HCT116 (cell line): ENCODE measurements around the gene JAG1. TPM values are rescaled to one million over a fixed set of nuclear protein-coding genes. Genes with fewer than 3 reads are reported as not detected.

ENCODE experiments used
- ATAC-seq: fragments of 200-7000 bp; cut with Tn5 transposase; 2 replicates; pipeline ENCODE4 v1.9.1; 2020; ENCODE audit warnings: mild to moderate bottlenecking, moderate library complexity
- Bru-seq: library from RNA; stranded (reverse); fragments of 400-500 nt; gene quantifications from one replicate; lab custom pipeline; 2021; lab: Mats Ljungman, UMichigan
- BruChase-seq, 2 experiments: library from RNA; stranded (reverse); fragments of 400-500 nt; gene quantifications; one replicate each; lab custom pipeline; 2021; lab: Mats Ljungman, UMichigan
- BruUV-seq: library from RNA; stranded (reverse); fragments of 400-500 nt; replicated peaks from 2 replicates; lab custom pipeline; 2021; lab: Mats Ljungman, UMichigan
- CTCF ChIA-PET: fragments of 300-600 bp; sonication (Branson Sonifier 250); formaldehyde crosslinking; loops from one replicate; lab custom pipeline; 2021; ENCODE audit warnings: antibody characterized with exemption; lab: Charles Lee
- POLR2A ChIA-PET: fragments of 300-600, 350-600 bp; sonication (Branson Sonifier 250); formaldehyde crosslinking; loops from one replicate; lab custom pipeline; 2021; ENCODE audit warnings: antibody characterized with exemption; lab: Charles Lee
- RAD21 ChIA-PET, 2 experiments: fragments of 300-600 bp; sonication (Branson Sonifier 250); formaldehyde crosslinking; loops; one replicate each; lab custom pipeline; 2023; ENCODE audit warnings: low total read pairs in 2 of 2; ENCODE audit not compliant: uncharacterized antibody in 2 of 2, unreplicated experiment in 2 of 2, low non-redundant PET in 1 of 2; lab: Charles Lee
- DNase-seq: peaks from one replicate; pipeline ENCODE4 v3.0.0-alpha.2; 2010; ENCODE audit warnings: low read depth, low spot score
- H2AFZ ChIP-seq: fragments of 200-600 bp; shearing (Covaris generic), sonication (generic); 2 replicates; pipeline ENCODE4 v1.6.1; 2017; ENCODE audit warnings: low read depth, mixed run types, mixed read lengths, antibody characterized with exemption, low read length; ENCODE audit not compliant: poor library complexity, severe bottlenecking
- H3K27ac ChIP-seq: 2 replicates; pipeline ENCODE4 v1.5.1; 2012; ENCODE audit warnings: low read depth, low read length
- H3K27me3 ChIP-seq: fragments of 200-600 bp; sonication (generic); 2 replicates; pipeline ENCODE4 v1.6.1; 2016; ENCODE audit warnings: mixed run types, low read length, mixed read lengths; ENCODE audit not compliant: insufficient read depth
- H3K36me3 ChIP-seq, 2 experiments: fragments of 200-500 bp in 1 of 2; fragments of 200-600 bp in 1 of 2; sonication (Bioruptor generic) in 1 of 2; sonication (generic) in 1 of 2; 2 replicates each; pipeline versions ENCODE4 v1.5.1 to v1.6.1; 2014 to 2016; ENCODE audit warnings: low read length in 2 of 2, inconsistent platforms in 1 of 2, mixed read lengths in 1 of 2, mixed run types in 1 of 2; ENCODE audit not compliant: insufficient read depth in 2 of 2, control insufficient read depth in 1 of 2
- H3K4me1 ChIP-seq, 2 experiments: fragments of 200-600 bp in 1 of 2; sonication (generic) in 1 of 2; 2 replicates each; pipeline versions ENCODE4 v1.5.1 to v1.6.1; 2012 to 2017; ENCODE audit warnings: low read length in 2 of 2, inconsistent platforms in 1 of 2, mild to moderate bottlenecking in 1 of 2, mixed read lengths in 1 of 2, mixed run types in 1 of 2, moderate library complexity in 1 of 2; ENCODE audit not compliant: insufficient read depth in 2 of 2, control insufficient read depth in 1 of 2
- H3K4me2 ChIP-seq: fragments of 200-600 bp; sonication (generic); 2 replicates; pipeline ENCODE4 v1.6.1; 2017; ENCODE audit warnings: mixed run types, low read length, mixed read lengths
- H3K4me3 ChIP-seq, 2 experiments: fragments of 200-600 bp in 1 of 2; sonication (generic) in 1 of 2; replicated peaks in 1 of 2; 2 replicates each; pipeline ENCODE4 v1.5.1; 2011 to 2016; ENCODE audit warnings: low read length in 2 of 2, control low read depth in 1 of 2, low read depth in 1 of 2, mild to moderate bottlenecking in 1 of 2, mixed read lengths in 1 of 2, mixed run types in 1 of 2
- H3K79me2 ChIP-seq: fragments of 200-600 bp; sonication (generic); 2 replicates; pipeline ENCODE4 v1.6.1; 2017; ENCODE audit warnings: mild to moderate bottlenecking, mixed run types, low read length, moderate library complexity, mixed read lengths; ENCODE audit not compliant: insufficient read depth
- H3K9ac ChIP-seq: fragments of 200-600 bp; sonication (generic); 2 replicates; pipeline ENCODE4 v1.6.1; 2016; ENCODE audit warnings: low read length, mixed read lengths
- H3K9me2 ChIP-seq: fragments of 200-600 bp; sonication (generic), shearing (Covaris generic); 2 replicates; pipeline ENCODE4 v1.6.1; 2017; ENCODE audit warnings: mixed run types, mild to moderate bottlenecking, moderate library complexity; ENCODE audit not compliant: insufficient read depth
- H3K9me3 ChIP-seq, 2 experiments: fragments of 200-500 bp in 1 of 2; fragments of 200-600 bp in 1 of 2; sonication (Bioruptor generic) in 1 of 2; sonication (generic) in 1 of 2; 2 replicates each; pipeline ENCODE4 v1.6.1; 2014 to 2017; ENCODE audit warnings: low read length in 2 of 2, mixed read lengths in 2 of 2, inconsistent platforms in 1 of 2, low read depth in 1 of 2, mild to moderate bottlenecking in 1 of 2, mixed run types in 1 of 2, moderate library complexity in 1 of 2; ENCODE audit not compliant: control insufficient read depth in 1 of 2, insufficient read depth in 1 of 2
- H4K20me1 ChIP-seq: fragments of 200-600 bp; sonication (generic), shearing (Covaris generic); 2 replicates; pipeline ENCODE4 v1.6.1; 2017; ENCODE audit warnings: mixed run types, mild to moderate bottlenecking, moderate library complexity; ENCODE audit not compliant: insufficient read depth
- CBX3 ChIP-seq: IDR thresholded peaks from 2 replicates; pipeline ENCODE4 v1.6.1; 2012; ENCODE audit warnings: low read depth
- FOSL1 ChIP-seq: IDR thresholded peaks from 2 replicates; pipeline ENCODE4 v1.6.1; 2012; ENCODE audit warnings: low read depth
- MAX ChIP-seq: IDR thresholded peaks from 2 replicates; pipeline ENCODE4 v1.6.1; 2012
- POLR2A ChIP-seq: IDR thresholded peaks from 2 replicates; pipeline ENCODE4 v1.7.0; 2011; ENCODE audit warnings: borderline replicate concordance; ENCODE audit not compliant: insufficient read depth, insufficient read length; ENCODE audit errors: extremely low read depth
- POLR2AphosphoS5 ChIP-seq: IDR thresholded peaks from 2 replicates; pipeline ENCODE4 v1.6.1; 2011; ENCODE audit warnings: mild to moderate bottlenecking, low read depth, low read length, moderate library complexity
- RAD21 ChIP-seq: IDR thresholded peaks from 2 replicates; pipeline ENCODE4 v1.6.1; 2012; ENCODE audit warnings: low read depth, mild to moderate bottlenecking
- SP1 ChIP-seq: IDR thresholded peaks from 2 replicates; pipeline ENCODE4 v1.6.1; 2012; ENCODE audit warnings: low read depth
- TCF7L2 ChIP-seq: IDR thresholded peaks from 2 replicates; pipeline ENCODE4 v1.7.0; 2011; ENCODE audit warnings: borderline replicate concordance, inconsistent platforms; ENCODE audit not compliant: insufficient read depth, insufficient read length; ENCODE audit errors: extremely low read depth
- ZBTB33 ChIP-seq: IDR thresholded peaks from 2 replicates; pipeline ENCODE4 v1.6.1; 2011; ENCODE audit warnings: mild to moderate bottlenecking, low read length, moderate library complexity; ENCODE audit not compliant: insufficient replicate concordance; ENCODE audit errors: extremely low read depth
- ZFX ChIP-seq: fragments of 450-650 bp; IDR thresholded peaks from 2 replicates; pipeline ENCODE4 v1.6.1; 2017
- ZNF274 ChIP-seq: fragments of 200-500 bp; sonication (Bioruptor generic); IDR thresholded peaks from 2 replicates; pipeline ENCODE4 v1.6.1; 2014; ENCODE audit warnings: mild to moderate bottlenecking, low read depth, low read length, inconsistent platforms
- intact Hi-C: fragments of 100-400 bp; cut with micrococcal nuclease; formaldehyde crosslinking; loops from 2 replicates; pipeline ENCODE4 v1.10.0; 2022
- long read RNA-seq: library from polyadenylated mRNA; unstranded; transcript quantifications from one replicate; pipeline ENCODE4 v2.0.0, GENCODE V29; 2021; ENCODE audit not compliant: unreplicated experiment
- polyA plus RNA-seq: library from polyadenylated mRNA; unstranded; fragments of >200 nt; gene quantifications from 2 replicates; pipeline ENCODE4 v1.2.1, GENCODE V29; 2012; ENCODE audit warnings: missing spikeins
- total RNA-seq: library from RNA; stranded (reverse); gene quantifications from one replicate; pipeline ENCODE4 v1.2.1, GENCODE V29; 2021; ENCODE audit not compliant: unreplicated experiment

JAG1 gene
- total RNA-seq (31.9 TPM), Bru-seq, nascent RNA (percentile 78 among the genes with signal in this experiment), BruChase-seq, experiment 1, labeled RNA remaining after a 6-hour chase (percentile 83 among the genes with signal in this experiment), BruChase-seq, experiment 2, labeled RNA remaining after a 2-hour chase (percentile 84 among the genes with signal in this experiment)
- 25.3 and 25.7 TPM in 2 replicates for polyA plus RNA-seq
- long read RNA-seq, full-length matches to known transcripts = 2 of 146 reads
- long read RNA-seq, partial matches to known transcripts = 138 of 146 reads
- long read RNA-seq, other reads (novel, unspliced or antisense) = 6 of 146 reads

GRCh38 chr20:10673842-10674683, at the start of gene JAG1:
Gene JAG1, minus strand, starts transcription at chr20:10673999. Its CDS starts 469 bp downstream, at chr20:10673530.
- Histone ChIP-seq H3K36me3 (peaks cover 0 to 4% of the 10 kb centered on the region in 2 experiments; a peak in 1 of 4 replicates), H3K9me2 (no peaks in the 10 kb centered on the region), H3K4me1 (peaks cover 13 to 26% of the 10 kb centered on the region in 2 experiments), H4K20me1 (no peaks in the 10 kb centered on the region)
- peak; percentile 85 for DNase-seq
- no TSS peak for BruUV-seq
- 0 out of 2 replicates have a peak, but pooled peaks have one; percentile 7 for TF ChIP-seq MAX
- peak; percentile 59 for TF ChIP-seq POLR2A
- no peak for TF ChIP-seq ZNF274
- no peak for TF ChIP-seq ZBTB33
- TF ChIP-seq FOSL1 = no peak
- TF ChIP-seq SP1 = peak; percentile 43
- TF ChIP-seq POLR2AphosphoS5 = peak; percentile 89
- no peak for TF ChIP-seq TCF7L2
- peak; percentile 74 for TF ChIP-seq ZFX
- TF ChIP-seq CBX3 = no peak
- no peak for TF ChIP-seq RAD21
- TF ChIP-seq, all 23 proteins: peak for 5
- ChIA-PET CTCF (interaction anchor here (1.1 to 2.5 kb wide), 5 partner anchors 9 to 870 kb away, joined by 3 to 9 read pairs (median 5); no protein-coding TSS in a partner anchor), POLR2A (interaction anchor here (1.1 to 1.9 kb wide), 4 partner anchors 8 to 861 kb away, joined by 3 to 7 read pairs (median 3); no protein-coding TSS in a partner anchor), RAD21 (interaction anchor here (0.6 to 1.5 kb wide), 3 partner anchors 274 to 599 kb away, joined by 3 read pairs; no protein-coding TSS in a partner anchor)
- H3K4me3 ChIP-seq = peak within 1 kb of the TSS; percentile 75 to 90
- peak within 1 kb of the TSS; percentile 99 for H3K27ac ChIP-seq
- H3K4me2 ChIP-seq = peak within 1 kb of the TSS; percentile 87
- peak within 1 kb of the TSS; percentile 83 for H3K9ac ChIP-seq
- H3K79me2 ChIP-seq = peaks cover 32% of the 10 kb centered on the region; the same call in 1 of the 2 replicates
- peak within 1 kb of the TSS; percentile 82 for H2AFZ ChIP-seq
- intact Hi-C loops = loop anchor here (1.0 to 10.0 kb wide), 8 partner anchors 122 to 868 kb away; partner anchors contain the start of genes MKKS and SLX4IP
- peak; percentile 78 for ATAC-seq
- no peaks in the 10 kb centered on the region for H3K27me3 ChIP-seq
- H3K9me3 ChIP-seq = no peaks in the 10 kb centered on the region
